SK-N-MC (cell line): Measurements from ENCODE around the gene ITGA4.

Source experiments
- DNase-seq: peaks from one replicate; pipeline ENCODE4 v3.0.0-alpha.2; 2011; ENCODE audit warnings: low read depth, low spot score
- H3K27ac ChIP-seq: fragments of 200-600 bp; sonication (generic); 2 replicates; pipeline ENCODE4 v1.5.1; 2016; ENCODE audit warnings: mixed run types
- H3K36me3 ChIP-seq: fragments of 200-600 bp; sonication (generic); 2 replicates; pipeline ENCODE4 v1.6.1; 2017; ENCODE audit warnings: antibody characterized with exemption, low read length, mixed read lengths; ENCODE audit not compliant: insufficient read depth
- H3K4me3 ChIP-seq: fragments of 200-600 bp; sonication (generic); 2 replicates; pipeline ENCODE4 v1.5.1; 2016
- H3K9ac ChIP-seq: fragments of 200-600 bp; sonication (generic); 2 replicates; pipeline ENCODE4 v1.8.0; 2017; ENCODE audit warnings: mixed run types, mixed read lengths; ENCODE audit not compliant: insufficient read length
- H3K9me3 ChIP-seq: fragments of 200-600 bp; sonication (generic); 2 replicates; pipeline ENCODE4 v1.6.1; 2017; ENCODE audit warnings: low read depth, mild to moderate bottlenecking, antibody characterized with exemption, low read length, moderate library complexity, mixed read lengths
- EZH2 ChIP-seq: fragments of 200-600 bp; sonication (generic); IDR thresholded peaks from one replicate; pipeline ENCODE4 v1.6.1; 2017; ENCODE audit warnings: antibody characterized with exemption
- FOXP2 ChIP-seq: optimal IDR thresholded peaks from 2 replicates; pipeline ENCODE3; 2011; ENCODE audit warnings: mild to moderate bottlenecking, moderate library complexity; ENCODE audit not compliant: insufficient read depth; ENCODE audit errors: extremely low read length, control extremely low read depth
- POLR2AphosphoS5 ChIP-seq: IDR thresholded peaks from 2 replicates; pipeline ENCODE4 v1.6.1; 2012; ENCODE audit warnings: mild to moderate bottlenecking, low read depth, low read length, borderline replicate concordance

The ITGA4 gene

GRCh38 chr2:181585732-181586131, 128.5 kb downstream of the ITGA4 start:
- no peak for DNase-seq
- no peak overlapping the region for H3K9ac ChIP-seq
- no peak overlapping the region for H3K27ac ChIP-seq

More at GRCh38 chr2:181585732-181586131, 128.5 kb downstream of the ITGA4 start:
- TF ChIP-seq POLR2AphosphoS5 (no peak), EZH2 (no peak), FOXP2 (no peak)
- no peak overlapping the region for H3K4me3 ChIP-seq
- no peaks in the 10 kb centered on the region for H3K9me3 ChIP-seq
- H3K36me3 ChIP-seq, result no peaks in the 10 kb centered on the region
